Neural crest cell (in vitro differentiated cells): ENCODE measurements around the gene ARSJ. TPM values are rescaled to one million over a fixed set of nuclear protein-coding genes. Genes with fewer than 3 reads are reported as not detected.

Experiments used
- DNase-seq: peaks from one replicate; pipeline ENCODE4 v3.0.0; 2021; ENCODE audit warnings: low read depth, mixed read lengths, low spot score
- H3K27ac Mint-ChIP-seq: one replicate; pipeline ENCODE4 v1.8.0; 2021; ENCODE audit warnings: mild to moderate bottlenecking, mixed read lengths; ENCODE audit not compliant: unreplicated experiment
- H3K27me3 Mint-ChIP-seq: 2 replicates; pipeline ENCODE4 v1.8.0; 2021; ENCODE audit warnings: low read depth, mild to moderate bottlenecking, mixed read lengths
- H3K36me3 Mint-ChIP-seq: 2 replicates; pipeline ENCODE4 v1.8.0; 2021; ENCODE audit warnings: low read depth, mild to moderate bottlenecking, mixed read lengths
- H3K4me1 Mint-ChIP-seq: 2 replicates; pipeline ENCODE4 v1.8.0; 2021; ENCODE audit warnings: mixed read lengths
- H3K4me3 Mint-ChIP-seq: one replicate; pipeline ENCODE4 v1.8.0; 2021; ENCODE audit warnings: mild to moderate bottlenecking, mixed read lengths
- H3K9me3 Mint-ChIP-seq: 2 replicates; pipeline ENCODE4 v1.8.0; 2021; ENCODE audit warnings: mixed read lengths
- CTCF ChIP-seq: fragments of 200-600 bp; sonication (generic); conservative IDR thresholded peaks from 2 replicates; pipeline ENCODE4 v1.5.0; 2021; ENCODE audit warnings: antibody characterized with exemption, mild to moderate bottlenecking
- total RNA-seq: library from RNA; stranded (reverse); gene quantifications from 2 replicates; pipeline ENCODE4 v1.2.1, GENCODE V29; 2021

The ARSJ gene
- total RNA-seq, 1 donor from 2014 or later = 0.49 TPM

GRCh38 chr4:113880240-113881028 is 99.0 kb downstream of the ARSJ start:
- TF ChIP-seq CTCF = no peak
- Mint-ChIP-seq H3K27ac (no peak overlapping the region), H3K36me3 (no peaks in the 10 kb centered on the region), H3K27me3 (no peaks in the 10 kb centered on the region), H3K9me3 (peaks cover 7% of the 10 kb centered on the region), H3K4me3 (no peak overlapping the region), H3K4me1 (peaks cover 8% of the 10 kb centered on the region)
- no peak for DNase-seq

GRCh38 chr4:113878668-113879067 is 100.8 kb downstream of the ARSJ start:
- DNase-seq = peak; percentile 19
- Mint-ChIP-seq H3K27me3 (no peaks in the 10 kb centered on the region), H3K36me3 (no peaks in the 10 kb centered on the region), H3K27ac (no peak overlapping the region), H3K4me1 (peaks cover 8% of the 10 kb centered on the region), H3K4me3 (no peak overlapping the region), H3K9me3 (peaks cover 2% of the 10 kb centered on the region)
- TF ChIP-seq CTCF = peak; percentile 58

DNA sequence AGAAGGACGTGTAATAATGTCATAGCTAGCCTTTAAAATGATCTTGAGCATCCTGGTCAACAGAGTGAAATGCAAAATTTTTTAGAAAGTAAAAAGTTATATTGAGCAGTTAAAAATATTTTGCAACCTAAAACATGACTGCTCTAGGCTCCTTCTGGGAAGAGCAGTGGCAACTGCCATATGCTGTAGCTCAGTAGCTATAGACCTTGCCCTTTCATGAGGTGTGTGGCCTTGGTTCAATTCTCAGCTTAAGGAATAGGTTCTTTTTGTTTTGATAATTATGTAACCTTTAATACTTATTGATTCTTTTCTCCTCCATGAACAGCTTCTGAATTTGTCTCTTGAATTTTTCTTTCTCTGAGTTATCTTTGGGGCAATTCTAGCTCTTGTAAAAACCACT is 105.0 kb downstream of the ARSJ start:
- TF ChIP-seq CTCF = no peak
- Mint-ChIP-seq H3K27ac (no peak overlapping the region), H3K9me3 (peaks cover 2% of the 10 kb centered on the region), H3K27me3 (no peaks in the 10 kb centered on the region), H3K4me3 (no peak overlapping the region), H3K36me3 (no peaks in the 10 kb centered on the region), H3K4me1 (peaks cover 8% of the 10 kb centered on the region)
- no peak for DNase-seq

GRCh38 chr4:113873508-113873907 is 105.9 kb downstream of the ARSJ start:
- DNase-seq = no peak
- no peak overlapping the region for H3K27ac Mint-ChIP-seq
- H3K9me3 Mint-ChIP-seq = peaks cover 2% of the 10 kb centered on the region
- no peak for TF ChIP-seq CTCF
- H3K4me1 Mint-ChIP-seq = no peaks in the 10 kb centered on the region
- no peaks in the 10 kb centered on the region for H3K36me3 Mint-ChIP-seq
- no peaks in the 10 kb centered on the region for H3K27me3 Mint-ChIP-seq
- no peak overlapping the region for H3K4me3 Mint-ChIP-seq

DNA sequence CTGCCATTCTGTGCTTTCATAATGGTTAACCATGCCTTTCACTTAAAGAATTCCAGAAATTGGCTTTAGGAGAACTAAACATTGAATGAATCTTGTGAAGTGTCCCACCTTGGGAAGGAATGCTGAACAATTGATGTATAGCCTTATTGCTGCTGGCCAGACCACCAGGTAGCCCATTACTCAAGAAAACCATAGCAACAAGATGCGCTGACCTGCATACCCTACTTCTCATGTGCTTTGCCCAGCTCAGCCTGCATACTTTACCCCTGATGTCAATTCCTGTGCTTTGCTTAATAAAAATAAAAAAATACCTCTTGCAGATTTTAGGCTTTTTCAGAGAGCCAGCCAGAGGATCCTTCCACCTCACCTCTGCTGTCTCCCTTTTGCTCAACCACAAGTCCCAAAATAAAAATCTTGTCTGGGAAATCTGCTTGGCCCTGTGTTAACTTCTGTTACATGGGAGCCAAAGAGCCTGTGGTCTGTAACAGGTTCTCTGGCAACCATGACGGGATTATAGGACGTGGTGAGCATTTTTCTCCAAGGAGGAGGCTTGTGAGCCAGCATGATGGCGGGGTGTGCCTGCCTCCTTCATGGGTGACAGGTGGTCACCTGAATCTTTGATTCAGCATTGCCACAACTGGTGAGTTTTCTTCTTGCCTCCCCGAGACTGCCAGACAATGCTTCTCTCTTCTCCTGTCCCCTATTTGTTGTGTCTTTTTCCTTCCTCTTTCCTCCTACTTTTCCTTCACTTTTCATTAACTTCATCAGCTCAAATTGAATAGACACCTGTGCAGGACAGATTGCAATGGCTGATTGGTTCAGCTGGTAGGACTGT is 106.8 kb downstream of the ARSJ start:
- no peaks in the 10 kb centered on the region for H3K4me1 Mint-ChIP-seq
- no peak for TF ChIP-seq CTCF
- H3K9me3 Mint-ChIP-seq = peaks cover 2% of the 10 kb centered on the region
- DNase-seq = no peak
- no peaks in the 10 kb centered on the region for H3K36me3 Mint-ChIP-seq
- H3K27ac Mint-ChIP-seq = no peak overlapping the region
- no peak overlapping the region for H3K4me3 Mint-ChIP-seq
- no peaks in the 10 kb centered on the region for H3K27me3 Mint-ChIP-seq
